Endothelial cell of coronary artery (primary cell): ENCODE results near the gene CCDC112. TPM values are rescaled to one million over a fixed set of nuclear protein-coding genes. Genes with fewer than 3 reads are reported as not detected.

Experiments used
- total RNA-seq: library from RNA; depleted of rRNA; stranded (reverse); fragments of >200 nt; gene quantifications from 2 replicates; pipeline ENCODE4 v1.2.3, GENCODE V29; 2014

CCDC112 gene, protein sequence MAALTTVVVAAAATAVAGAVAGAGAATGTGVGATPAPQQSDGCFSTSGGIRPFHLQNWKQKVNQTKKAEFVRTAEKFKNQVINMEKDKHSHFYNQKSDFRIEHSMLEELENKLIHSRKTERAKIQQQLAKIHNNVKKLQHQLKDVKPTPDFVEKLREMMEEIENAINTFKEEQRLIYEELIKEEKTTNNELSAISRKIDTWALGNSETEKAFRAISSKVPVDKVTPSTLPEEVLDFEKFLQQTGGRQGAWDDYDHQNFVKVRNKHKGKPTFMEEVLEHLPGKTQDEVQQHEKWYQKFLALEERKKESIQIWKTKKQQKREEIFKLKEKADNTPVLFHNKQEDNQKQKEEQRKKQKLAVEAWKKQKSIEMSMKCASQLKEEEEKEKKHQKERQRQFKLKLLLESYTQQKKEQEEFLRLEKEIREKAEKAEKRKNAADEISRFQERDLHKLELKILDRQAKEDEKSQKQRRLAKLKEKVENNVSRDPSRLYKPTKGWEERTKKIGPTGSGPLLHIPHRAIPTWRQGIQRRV
- 6.1 and 7.4 TPM in 2 replicates for total RNA-seq

DNA sequence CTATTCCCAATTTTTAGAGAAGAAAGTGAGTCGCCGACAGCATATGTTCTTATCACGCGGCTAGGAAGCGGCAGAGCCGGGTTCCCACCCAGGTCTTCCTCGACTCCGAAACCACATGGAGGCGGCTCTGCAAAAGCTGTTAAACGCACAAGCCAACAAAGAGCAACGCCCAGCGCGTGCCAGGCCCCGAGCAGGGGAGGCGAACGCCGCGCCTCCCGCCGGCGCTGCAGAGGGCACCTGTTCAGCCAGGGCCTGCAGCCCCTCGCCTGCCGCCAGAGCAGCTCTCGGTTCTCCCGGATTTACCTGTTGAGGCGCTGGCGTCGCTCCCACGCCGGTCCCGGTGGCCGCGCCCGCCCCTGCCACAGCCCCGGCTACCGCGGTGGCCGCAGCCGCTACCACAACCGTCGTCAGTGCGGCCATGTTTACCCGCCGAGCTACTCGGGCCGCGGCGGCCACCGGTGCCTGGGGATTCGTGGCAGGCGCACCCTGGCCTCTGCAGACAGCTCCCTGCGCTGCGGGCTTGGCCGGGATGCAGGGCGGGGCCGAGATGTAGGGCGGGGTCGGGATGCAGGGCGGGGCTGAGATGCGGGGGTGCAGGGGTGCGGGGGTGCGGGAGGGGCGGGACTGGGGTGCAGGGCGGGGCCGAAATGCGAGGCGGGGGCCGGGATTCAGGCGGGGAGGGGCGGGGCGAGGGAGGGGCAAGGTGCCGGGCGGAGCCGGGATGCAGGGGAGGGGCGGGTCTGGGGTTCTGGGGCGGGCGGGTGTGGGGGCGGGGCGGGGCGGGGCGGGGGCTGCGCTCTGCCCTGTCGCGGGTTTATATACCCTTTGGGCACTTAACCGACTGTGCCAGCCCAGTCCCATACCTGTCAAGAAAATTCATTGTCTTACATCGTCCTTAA, at the start of gene CCDC112:
Gene CCDC112, minus strand, starts transcription at position 531 of the 899 bp plus-strand sequence. Its CDS starts 111 bp downstream, at position 420.

DNA sequence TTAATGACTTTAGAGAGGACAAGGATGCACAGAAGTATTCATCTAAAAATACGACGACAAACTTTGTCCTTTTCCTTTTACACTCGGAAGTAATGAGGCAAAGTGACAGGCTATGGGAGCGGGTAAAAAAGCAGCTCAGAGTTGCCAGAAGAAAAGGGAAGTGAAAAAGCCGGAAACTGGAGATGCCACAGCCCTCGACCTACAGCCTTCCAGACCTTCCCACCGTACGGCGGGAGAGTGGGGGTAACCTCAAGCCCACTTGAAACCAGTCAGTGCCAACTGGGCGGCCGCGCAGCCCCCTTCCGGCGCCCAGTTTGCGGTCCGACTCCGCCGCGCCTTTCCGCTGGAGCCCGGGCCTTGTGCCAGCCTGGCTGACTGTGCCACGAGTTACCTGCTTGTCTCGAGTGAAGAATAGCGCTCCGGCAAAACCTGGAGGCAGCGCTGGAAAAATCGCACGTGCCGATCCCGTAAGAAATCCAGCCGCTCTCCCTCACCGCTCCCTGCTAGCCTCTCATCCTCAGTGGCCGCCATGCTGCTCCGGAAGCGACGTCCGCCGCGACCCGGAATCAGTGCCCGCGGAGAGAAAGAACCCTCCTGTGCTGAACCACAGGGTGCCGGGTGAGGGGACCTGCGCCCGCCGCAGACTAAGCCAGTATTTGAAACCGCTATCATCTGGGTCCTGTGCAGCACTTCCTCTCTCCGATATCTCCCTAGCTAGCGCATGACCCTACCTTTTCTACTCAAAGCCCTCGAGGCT, 34.0 kb downstream of the CCDC112 start, which contains the start of gene PGGT1B:
Gene PGGT1B, minus strand, starts transcription at position 557 of the 757 bp plus-strand sequence. Its CDS starts 26 bp downstream, at position 531.

Other genes starting within 250 kb of the CCDC112 start
- gene TRIM36, start 126.7 kb downstream of the CCDC112 start, total RNA-seq = 0.36 and 0.66 TPM in 2 replicates
- gene PGGT1B, start 33.8 kb downstream of the CCDC112 start, total RNA-seq = 20.4 and 21.9 TPM in 2 replicates
- gene FEM1C, start 248.1 kb upstream of the CCDC112 start, total RNA-seq = 13.9 and 21.1 TPM in 2 replicates